ENCODE results near the gene PANX3. TPM values are rescaled to one million over a fixed set of nuclear protein-coding genes. Genes with fewer than 3 reads are reported as not detected.

Gene PANX3
- total and polyA plus RNA-seq, 8 donors: not detected

- TF ChIP-seq CTCF (IDR thresholded peaks at IDR 0.05): no peak
- Histone ChIP-seq H3K27me3 (peaks cover 0 to 11% (median 0%) of the 10 kb centered on the region in 4 donors), H3K36me3 (no peaks in the 10 kb centered on the region), H3K27ac (no peak overlapping the region), H3K4me1 (no peaks in the 10 kb centered on the region), H3K9me3 (no peaks in the 10 kb centered on the region), H3K4me3 (no peak overlapping the region)
- DNase-seq: no peak
- FAIRE-seq: no peak
- ATAC-seq: no peak
- 80 to 92% methylated on average over 2 of the region's 2 CpGs for WGBS, 2 donors
- intact Hi-C loops (cut with DNase I): no loop called here
Observed at GRCh38 chr11:124610295-124610694, 933 bp upstream of the PANX3 start.

GRCh38 chr11:124612045-124612444 lies 817 bp downstream of the PANX3 start:
- Histone ChIP-seq H3K4me1 (no peaks in the 10 kb centered on the region), H3K36me3 (no peaks in the 10 kb centered on the region), H3K9me3 (no peaks in the 10 kb centered on the region), H3K27ac (no peak overlapping the region), H3K4me3 (no peak overlapping the region), H3K27me3 (peaks cover 0 to 11% (median 0%) of the 10 kb centered on the region in 4 donors)
- FAIRE-seq (no peak), DNase-seq (no peak), ATAC-seq (no peak)
- intact Hi-C loops (cut with DNase I): no loop called here
- WGBS, 2 donors: 55 to 66% methylated on average over 3 of the region's 3 CpGs
- no peak for TF ChIP-seq CTCF (IDR thresholded peaks at IDR 0.05)

GRCh38 chr11:124612567-124613246 lies 1.5 kb downstream of the PANX3 start:
- no peaks in the 10 kb centered on the region for H3K9me3 ChIP-seq
- ATAC-seq: no peak
- TF ChIP-seq CTCF (IDR thresholded peaks at IDR 0.05): no peak
- H3K36me3 ChIP-seq: no peaks in the 10 kb centered on the region
- peaks cover 0 to 11% (median 0%) of the 10 kb centered on the region in 4 donors for H3K27me3 ChIP-seq
- no peak overlapping the region for H3K27ac ChIP-seq
- no peaks in the 10 kb centered on the region for H3K4me1 ChIP-seq
- WGBS, 2 donors: 61 to 66% methylated on average over 10 of the region's 10 CpGs
- H3K4me3 ChIP-seq: no peak overlapping the region
- DNase-seq: no peak
- intact Hi-C loops (cut with DNase I): no loop called here
- FAIRE-seq: no peak

GRCh38 chr11:124618863-124619262 lies 7.6 kb downstream of the PANX3 start:
- Histone ChIP-seq H3K9me3 (no peaks in the 10 kb centered on the region), H3K27me3 (peaks cover 0 to 11% (median 0%) of the 10 kb centered on the region in 4 donors), H3K36me3 (no peaks in the 10 kb centered on the region), H3K27ac (no peak overlapping the region), H3K4me3 (no peak overlapping the region), H3K4me1 (peaks cover 0 to 10% (median 4%) of the 10 kb centered on the region in 3 donors)
- no peak for TF ChIP-seq CTCF (IDR thresholded peaks at IDR 0.05)
- no peak for FAIRE-seq
- WGBS, 2 donors: 60% methylated on average over 5 of the region's 5 CpGs
- no peak for DNase-seq
- ATAC-seq: no peak
- intact Hi-C loops (cut with DNase I): no loop called here

Measured in pancreas (tissue), 10 donors.